ENCODE results near the gene CYRIA. TPM values are rescaled to one million over a fixed set of nuclear protein-coding genes. Genes with fewer than 3 reads are reported as not detected.

Gene CYRIA
- total RNA-seq, 1 experiment from 2014 or later, result not detected

GRCh38 chr2:16619576-16620245, 45.9 kb downstream of the CYRIA start:
- no peak for DNase-seq (ENCODE audit: low spot score)
- in situ Hi-C loops (cut with HindIII; ENCODE audit: low sequenced_read_pairs), result no loop called here

- DNase-seq (ENCODE audit: low spot score), result no peak
- in situ Hi-C loops (cut with HindIII; ENCODE audit: low sequenced_read_pairs), result no loop called here
Observed at GRCh38 chr2:16617282-16618266, 48.1 kb downstream of the CYRIA start.
